ENCODE measurements around the gene PER1. TPM values are rescaled to one million over a fixed set of nuclear protein-coding genes. Genes with fewer than 3 reads are reported as not detected.

PER1 gene
- total and polyA plus RNA-seq, 2 of the 8 experiments (the other 6 are each of a cell fraction or from before 2014, with no cell fraction given): 9.6 to 38.0 TPM

DNA sequence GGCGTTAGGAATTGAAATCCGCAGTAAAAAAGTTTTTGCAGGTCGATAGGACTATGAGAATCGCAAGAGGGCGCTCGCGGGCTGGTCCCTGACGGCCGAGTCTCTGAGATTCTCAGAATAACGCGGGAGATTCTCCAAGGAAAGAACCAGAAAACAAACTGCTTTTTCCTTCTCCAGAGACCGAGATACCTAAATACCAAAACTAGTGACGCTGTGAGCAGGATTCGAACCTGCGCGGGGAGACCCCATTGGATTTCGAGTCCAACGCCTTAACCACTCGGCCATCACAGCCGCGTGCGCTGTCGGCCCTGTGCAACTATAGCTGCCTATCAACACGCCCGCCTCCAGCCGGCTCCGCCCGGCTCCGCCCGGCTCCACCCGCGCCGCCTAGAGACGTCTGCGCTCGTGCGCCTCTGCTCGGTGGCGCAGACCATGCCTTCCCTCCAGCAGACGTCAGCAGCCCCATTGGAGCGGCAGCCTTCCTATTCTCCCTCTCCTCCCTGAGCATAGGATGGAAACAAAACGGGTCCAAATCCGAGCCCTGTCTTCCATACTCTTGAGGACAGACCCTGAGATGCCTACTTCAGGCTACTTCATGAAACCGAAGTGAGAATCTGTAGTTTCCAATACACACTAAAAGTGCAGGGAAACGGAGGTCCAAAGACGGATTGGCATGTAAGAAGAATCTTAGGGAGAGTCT, 13.4 kb downstream of the PER1 start (continued):
- TF ChIP-seq RXRA (IDR thresholded peaks at IDR 0.05; ENCODE audit: insufficient read depth, low read depth, low read length): no peak
- TF ChIP-seq SIRT6 (IDR thresholded peaks at IDR 0.05; ENCODE audit: low read length): no peak
- TF ChIP-seq POLR2A (IDR thresholded peaks at IDR 0.05; ENCODE audit: control extremely low read depth in 1 of 2, low read depth in 2 of 2, low read length in 2 of 2): peak in 1 of 2 experiments; percentile 59; a peak in 1 of 3 replicates
- 0 out of 2 replicates have a peak, but pooled peaks have one; percentile 10 for TF ChIP-seq TCF12 (IDR thresholded peaks at IDR 0.05; ENCODE audit: low read depth, low read length)
- TF ChIP-seq, protein P1, sequence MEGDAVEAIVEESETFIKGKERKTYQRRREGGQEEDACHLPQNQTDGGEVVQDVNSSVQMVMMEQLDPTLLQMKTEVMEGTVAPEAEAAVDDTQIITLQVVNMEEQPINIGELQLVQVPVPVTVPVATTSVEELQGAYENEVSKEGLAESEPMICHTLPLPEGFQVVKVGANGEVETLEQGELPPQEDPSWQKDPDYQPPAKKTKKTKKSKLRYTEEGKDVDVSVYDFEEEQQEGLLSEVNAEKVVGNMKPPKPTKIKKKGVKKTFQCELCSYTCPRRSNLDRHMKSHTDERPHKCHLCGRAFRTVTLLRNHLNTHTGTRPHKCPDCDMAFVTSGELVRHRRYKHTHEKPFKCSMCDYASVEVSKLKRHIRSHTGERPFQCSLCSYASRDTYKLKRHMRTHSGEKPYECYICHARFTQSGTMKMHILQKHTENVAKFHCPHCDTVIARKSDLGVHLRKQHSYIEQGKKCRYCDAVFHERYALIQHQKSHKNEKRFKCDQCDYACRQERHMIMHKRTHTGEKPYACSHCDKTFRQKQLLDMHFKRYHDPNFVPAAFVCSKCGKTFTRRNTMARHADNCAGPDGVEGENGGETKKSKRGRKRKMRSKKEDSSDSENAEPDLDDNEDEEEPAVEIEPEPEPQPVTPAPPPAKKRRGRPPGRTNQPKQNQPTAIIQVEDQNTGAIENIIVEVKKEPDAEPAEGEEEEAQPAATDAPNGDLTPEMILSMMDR (IDR thresholded peaks at IDR 0.05; ENCODE audit: control extremely low read depth in 1 of 3, insufficient read depth in 1 of 3, low read depth in 1 of 3, low read length in 3 of 3): peak; percentile 63 to 96 (median 78)
- TF ChIP-seq, protein P2, sequence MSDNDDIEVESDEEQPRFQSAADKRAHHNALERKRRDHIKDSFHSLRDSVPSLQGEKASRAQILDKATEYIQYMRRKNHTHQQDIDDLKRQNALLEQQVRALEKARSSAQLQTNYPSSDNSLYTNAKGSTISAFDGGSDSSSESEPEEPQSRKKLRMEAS (IDR thresholded peaks at IDR 0.05): peak; percentile 90
- TF ChIP-seq, protein P3, sequence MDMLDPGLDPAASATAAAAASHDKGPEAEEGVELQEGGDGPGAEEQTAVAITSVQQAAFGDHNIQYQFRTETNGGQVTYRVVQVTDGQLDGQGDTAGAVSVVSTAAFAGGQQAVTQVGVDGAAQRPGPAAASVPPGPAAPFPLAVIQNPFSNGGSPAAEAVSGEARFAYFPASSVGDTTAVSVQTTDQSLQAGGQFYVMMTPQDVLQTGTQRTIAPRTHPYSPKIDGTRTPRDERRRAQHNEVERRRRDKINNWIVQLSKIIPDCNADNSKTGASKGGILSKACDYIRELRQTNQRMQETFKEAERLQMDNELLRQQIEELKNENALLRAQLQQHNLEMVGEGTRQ (IDR thresholded peaks at IDR 0.05; ENCODE audit: low read length): no peak
- no peak for TF ChIP-seq SIX5 (IDR thresholded peaks at IDR 0.05; ENCODE audit: low read depth, low read length)
- TF ChIP-seq RFX5 (IDR thresholded peaks at IDR 0.05; ENCODE audit: borderline replicate concordance, low read depth, low read length): no peak
- peak in 1 of 2 experiments; percentile 77; a peak in 2 of 4 replicates for TF ChIP-seq SIN3A (conservative IDR thresholded peaks at IDR 0.05 in 1 of 2, IDR thresholded peaks at IDR 0.05 in 1 of 2; ENCODE audit: low read depth in 1 of 2, low read length in 2 of 2)
- TF ChIP-seq, protein P4, sequence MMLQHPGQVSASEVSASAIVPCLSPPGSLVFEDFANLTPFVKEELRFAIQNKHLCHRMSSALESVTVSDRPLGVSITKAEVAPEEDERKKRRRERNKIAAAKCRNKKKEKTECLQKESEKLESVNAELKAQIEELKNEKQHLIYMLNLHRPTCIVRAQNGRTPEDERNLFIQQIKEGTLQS (IDR thresholded peaks at IDR 0.05; ENCODE audit: insufficient read depth, low read depth, low read length): no peak
- peak; percentile 24 to 57; a peak in 1 of 4 replicates for TF ChIP-seq HDAC2 (IDR thresholded peaks at IDR 0.05; ENCODE audit: borderline replicate concordance in 1 of 2, low read depth in 2 of 2, low read length in 2 of 2)
- peak; percentile 38; the same call in 1 of the 2 replicates for TF ChIP-seq JUND (IDR thresholded peaks at IDR 0.05; ENCODE audit: low read length)
- TF ChIP-seq EZH2 (IDR thresholded peaks at IDR 0.05; ENCODE audit: low read depth, low read length, severe bottlenecking): no peak
- peak; percentile 94 for TF ChIP-seq JUN (IDR thresholded peaks at IDR 0.05; ENCODE audit: low read depth, low read length)
- TF ChIP-seq SAP30 (IDR thresholded peaks at IDR 0.05; ENCODE audit: insufficient read depth, insufficient replicate concordance, low read length): no peak
- TF ChIP-seq SP2 (IDR thresholded peaks at IDR 0.05; ENCODE audit: low read length): no peak
- peak; percentile 99; the same call in 1 of the 2 replicates for TF ChIP-seq RBBP5 (IDR thresholded peaks at IDR 0.05; ENCODE audit: borderline replicate concordance, low read depth, low read length)
- no peak for TF ChIP-seq ZNF274 (IDR thresholded peaks at IDR 0.05; ENCODE audit: borderline replicate concordance, extremely low read depth, low read length)

Measured in H1 (cell line).